Thymus (tissue), 11 donors: ENCODE results near the gene LSM12. TPM values are rescaled to one million over a fixed set of nuclear protein-coding genes. Genes with fewer than 3 reads are reported as not detected.
"Not testable (repeated sequence)": the region's sequence is repeated elsewhere in the genome, so short reads cannot be mapped to it uniquely, and the experiment has no call there.

Experiments used
- DNase-seq, 9 donors: peaks; one replicate each; pipeline ENCODE4 v3.0.0-alpha.2; 2013; ENCODE audit warnings: low spot score in 9 of 9, low read depth in 6 of 9, missing footprints in 1 of 9
- H3K27ac ChIP-seq, 2 donors: one replicate each; pipeline ENCODE4 v1.5.1; 2013; ENCODE audit warnings: control low read depth in 1 of 2, low read depth in 1 of 2, low read length in 1 of 2, mild to moderate bottlenecking in 1 of 2, moderate library complexity in 1 of 2
- H3K27me3 ChIP-seq, 2 donors: one replicate each; pipeline ENCODE4 v1.5.1; 2013; ENCODE audit warnings: low read length in 1 of 2; ENCODE audit not compliant: control insufficient read depth in 2 of 2, insufficient read depth in 1 of 2
- H3K36me3 ChIP-seq, 2 donors: one replicate each; pipeline ENCODE4 v1.5.1; 2013; ENCODE audit warnings: low read length in 1 of 2, mild to moderate bottlenecking in 1 of 2, moderate library complexity in 1 of 2; ENCODE audit not compliant: control insufficient read depth in 2 of 2, insufficient read depth in 2 of 2
- H3K4me1 ChIP-seq, 2 donors: one replicate each; pipeline ENCODE4 v1.5.1; 2013; ENCODE audit warnings: low read length in 2 of 2; ENCODE audit not compliant: control insufficient read depth in 2 of 2, insufficient read depth in 2 of 2
- H3K4me3 ChIP-seq, 2 donors: one replicate each; pipeline ENCODE4 v1.5.1; 2013; ENCODE audit warnings: low read length in 2 of 2, control low read depth in 1 of 2, mild to moderate bottlenecking in 1 of 2
- H3K9me3 ChIP-seq, 2 donors: one replicate each; pipeline ENCODE4 v1.5.1; 2013; ENCODE audit warnings: low read length in 1 of 2, mild to moderate bottlenecking in 1 of 2; ENCODE audit not compliant: control insufficient read depth in 2 of 2, insufficient read depth in 1 of 2
- WGBS: extraction: QIAGEN DNeasy Blood & Tissue Kit; methylation state at CpG from one replicate; pipeline ENCODE4 v1.1.7; 2013; 5-methylcytosine and 5-hydroxymethylcytosine counted together
- polyA plus RNA-seq: library from polyadenylated mRNA; stranded (reverse); fragments of 200-250 nt; gene quantifications from one replicate; pipeline ENCODE4 v1.2.3, GENCODE V29; 2013
- total RNA-seq: library from RNA; stranded (reverse); fragments of 120-200 nt; gene quantifications from one replicate; pipeline ENCODE4 v1.2.4, GENCODE V29; 2013
- donor health status: healthy.

LSM12 gene
- total and polyA plus RNA-seq, 2 donors: 24.2 to 31.3 TPM

DNA sequence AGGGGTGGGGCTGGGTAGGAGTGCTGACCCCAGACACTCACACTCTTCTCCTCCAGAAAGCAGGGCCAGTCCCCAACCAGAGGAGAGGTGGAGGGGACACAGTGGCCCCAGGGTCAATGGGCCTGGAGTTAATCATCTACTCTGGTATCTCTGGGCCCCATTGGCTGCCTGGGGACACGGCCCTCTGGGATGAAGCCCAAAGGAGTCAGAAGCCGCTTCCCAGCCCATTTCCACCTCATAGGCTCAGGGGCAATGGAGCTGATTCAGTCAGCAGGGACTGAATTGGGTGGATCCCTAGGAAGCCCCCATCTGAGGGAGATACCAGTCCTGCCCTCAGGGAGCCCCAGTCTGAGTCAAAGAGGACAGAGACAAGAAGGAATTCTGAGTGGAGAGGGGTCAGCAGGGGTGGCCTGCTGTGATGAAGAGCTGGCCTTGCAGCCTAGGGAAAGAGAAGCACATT, 65.0 kb downstream of the LSM12 start:
- 96% methylated on average over 2 of the region's 2 CpGs for WGBS

DNA sequence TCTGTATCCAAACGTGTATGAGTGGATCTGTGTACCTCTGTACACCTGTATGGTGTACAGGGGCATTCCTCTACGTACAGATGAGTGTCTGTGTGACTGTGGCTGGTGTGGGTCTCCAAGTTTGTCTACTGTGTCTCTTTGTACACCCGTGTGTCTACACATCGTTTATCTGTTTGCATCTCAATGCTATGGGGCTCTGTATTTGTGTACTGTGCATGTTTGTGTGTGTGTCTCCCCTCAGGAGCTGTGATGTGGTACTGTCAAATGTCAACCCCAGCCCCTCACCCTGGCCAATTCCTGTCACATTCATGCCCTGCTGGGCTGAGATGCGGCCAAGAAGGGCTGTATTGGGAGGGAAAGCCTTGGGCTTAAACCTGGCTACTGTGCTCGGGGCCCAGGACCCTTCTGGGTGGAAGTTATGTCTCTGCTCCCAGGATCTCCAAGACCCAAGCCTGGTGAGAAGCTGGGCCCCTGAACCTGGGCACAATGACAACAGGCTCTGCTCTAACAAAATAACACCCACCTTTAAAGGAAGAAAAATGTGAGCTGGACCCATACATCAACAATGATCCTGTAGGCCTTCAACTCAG, 65.5 kb downstream of the LSM12 start:
- WGBS: 90% methylated on average over 6 of the region's 6 CpGs

More for the DNA sequence above, 65.0 kb downstream of the LSM12 start:
- H3K27ac ChIP-seq: no peak overlapping the region
- H3K9me3 ChIP-seq: peaks cover 0 to 5% of the 10 kb centered on the region in 2 donors
- no peak for DNase-seq
- H3K36me3 ChIP-seq: no peaks in the 10 kb centered on the region
- H3K27me3 ChIP-seq: peaks cover 42 to 87% of the 10 kb centered on the region in 2 donors
- H3K4me1 ChIP-seq: peaks cover 6 to 17% of the 10 kb centered on the region in 2 donors
- H3K4me3 ChIP-seq: no peak overlapping the region

DNA sequence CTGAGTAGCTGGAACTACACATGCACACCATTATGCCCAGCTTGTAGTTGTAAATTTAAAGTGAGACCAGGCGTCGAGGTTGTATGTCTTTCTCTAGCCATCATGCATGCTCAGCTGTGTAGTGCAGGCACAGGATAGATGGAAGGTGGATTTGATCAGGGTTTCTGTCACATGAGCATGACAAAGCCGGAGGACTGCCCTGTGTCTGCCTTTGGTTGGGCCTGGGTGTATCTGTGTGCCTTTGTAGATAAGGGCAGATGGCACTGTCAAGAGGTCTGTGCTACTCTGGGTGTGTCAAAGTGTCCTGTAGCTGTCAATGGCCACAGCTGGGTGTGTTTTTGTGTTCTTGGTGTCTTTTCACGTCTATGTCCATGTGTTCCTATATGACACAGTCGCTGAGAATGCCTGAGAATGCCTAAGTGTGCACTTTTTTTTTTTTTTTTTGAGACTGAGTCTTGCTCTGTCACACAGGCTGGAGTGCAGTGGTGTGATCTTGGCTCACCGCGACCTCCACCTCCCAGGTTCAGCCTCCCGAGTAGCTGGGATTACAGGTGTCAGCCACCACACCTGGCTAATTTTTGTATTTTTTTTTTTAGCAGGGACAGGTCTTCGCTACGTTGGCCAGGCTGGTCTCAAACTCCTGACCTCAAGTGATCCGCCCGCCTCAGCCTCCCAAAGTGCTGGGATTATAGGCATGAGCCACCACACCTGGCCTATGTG, 66.2 kb downstream of the LSM12 start:
- no peaks in the 10 kb centered on the region for H3K36me3 ChIP-seq
- no peak overlapping the region for H3K4me3 ChIP-seq
- H3K4me1 ChIP-seq: peaks cover 0 to 6% of the 10 kb centered on the region in 2 donors
- no peak overlapping the region for H3K27ac ChIP-seq
- peaks cover 34 to 87% of the 10 kb centered on the region in 2 donors for H3K27me3 ChIP-seq
- H3K9me3 ChIP-seq: no peaks in the 10 kb centered on the region
- no peak for DNase-seq
- 94% methylated on average over 12 of the region's 12 CpGs for WGBS

More for the DNA sequence above, 65.5 kb downstream of the LSM12 start:
- Histone ChIP-seq H3K27ac (no peak overlapping the region), H3K4me3 (no peak overlapping the region), H3K9me3 (peaks cover 0 to 2% of the 10 kb centered on the region in 2 donors), H3K36me3 (no peaks in the 10 kb centered on the region), H3K4me1 (peaks cover under 1 to 12% of the 10 kb centered on the region in 2 donors), H3K27me3 (peaks cover 37 to 87% of the 10 kb centered on the region in 2 donors)
- DNase-seq: no peak

DNA sequence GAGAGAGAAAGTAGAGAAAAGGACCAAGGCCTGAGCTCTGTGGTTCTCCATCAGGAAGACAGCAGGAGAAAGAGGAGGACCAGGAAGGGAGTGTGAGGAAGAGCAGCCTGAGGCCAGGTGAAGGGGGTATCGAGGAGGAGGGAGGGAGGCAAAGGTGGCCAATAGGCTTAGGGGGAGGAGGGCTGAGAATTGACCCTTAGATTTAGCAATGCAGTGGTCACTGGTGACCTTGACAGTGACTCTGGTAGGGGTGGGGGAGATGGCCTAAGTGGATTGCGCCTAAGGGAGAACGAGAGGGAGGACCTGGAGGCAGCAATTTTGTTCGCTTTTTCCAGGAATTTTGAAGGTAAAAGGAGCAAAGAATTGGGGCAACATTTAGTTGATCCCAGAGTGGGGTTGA, 67.4 kb downstream of the LSM12 start:
- Histone ChIP-seq H3K27ac (no peak overlapping the region), H3K4me3 (no peak overlapping the region), H3K36me3 (no peaks in the 10 kb centered on the region), H3K27me3 (peaks cover 34 to 87% of the 10 kb centered on the region in 2 donors), H3K4me1 (peaks cover 0 to 8% of the 10 kb centered on the region in 2 donors), H3K9me3 (peaks cover 0 to 1% of the 10 kb centered on the region in 2 donors)
- WGBS: 96% methylated on average over 4 of the region's 4 CpGs
- no peak for DNase-seq

DNA sequence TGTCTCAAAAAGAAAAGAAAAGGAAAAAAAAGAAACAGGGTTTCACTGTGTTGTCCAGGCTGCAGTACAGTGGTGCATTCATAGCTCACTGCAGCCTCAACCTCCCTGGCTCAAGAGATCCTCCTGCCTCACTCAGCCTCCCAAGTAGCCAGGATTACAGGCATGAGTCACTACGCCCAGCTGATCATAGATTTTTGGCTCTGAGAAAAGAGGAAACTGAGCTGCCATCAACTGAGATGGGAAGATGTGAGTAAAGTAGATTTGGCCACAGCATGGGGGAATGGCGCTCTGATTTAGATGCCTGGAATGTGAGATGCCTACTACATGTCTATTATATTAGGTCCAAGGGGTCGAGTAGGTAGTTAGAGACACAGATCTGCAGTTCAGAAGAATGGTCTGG, 67.9 kb downstream of the LSM12 start:
- Histone ChIP-seq H3K27ac (no peak overlapping the region), H3K36me3 (no peaks in the 10 kb centered on the region), H3K27me3 (peaks cover 32 to 87% of the 10 kb centered on the region in 2 donors), H3K9me3 (peaks cover 0 to 1% of the 10 kb centered on the region in 2 donors), H3K4me1 (peaks cover 0 to 8% of the 10 kb centered on the region in 2 donors), H3K4me3 (no peak overlapping the region)
- no peak for DNase-seq
- 85% methylated on average over 3 of the region's 3 CpGs for WGBS

DNA sequence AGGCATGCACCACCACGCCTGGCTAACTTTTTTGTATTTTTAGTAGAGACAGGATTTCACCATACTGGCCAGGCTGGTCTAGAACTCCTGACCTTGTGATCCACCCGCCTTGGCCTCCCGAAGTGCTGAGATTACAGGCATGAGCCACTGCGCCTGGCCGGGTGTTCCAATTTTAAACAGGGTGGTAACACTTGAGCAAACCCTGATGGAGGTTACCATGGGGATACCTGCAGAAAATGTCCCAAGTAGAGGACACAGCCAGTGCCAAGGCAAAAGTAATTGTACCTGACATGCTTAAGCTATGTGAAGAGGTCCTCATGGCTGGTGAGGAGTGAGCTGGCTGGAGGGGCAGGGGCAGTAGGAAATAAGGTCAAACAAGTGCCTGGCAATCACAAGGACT, 69.3 kb downstream of the LSM12 start:
- WGBS: 94% methylated on average over 5 of the region's 5 CpGs
- not testable (repeated sequence) for H3K36me3 ChIP-seq, DNase-seq, H3K4me1 ChIP-seq, H3K9me3 ChIP-seq, H3K27ac ChIP-seq, H3K4me3 ChIP-seq
- H3K27me3 ChIP-seq: peaks cover 22 to 84% of the 10 kb centered on the region in 2 donors

DNA sequence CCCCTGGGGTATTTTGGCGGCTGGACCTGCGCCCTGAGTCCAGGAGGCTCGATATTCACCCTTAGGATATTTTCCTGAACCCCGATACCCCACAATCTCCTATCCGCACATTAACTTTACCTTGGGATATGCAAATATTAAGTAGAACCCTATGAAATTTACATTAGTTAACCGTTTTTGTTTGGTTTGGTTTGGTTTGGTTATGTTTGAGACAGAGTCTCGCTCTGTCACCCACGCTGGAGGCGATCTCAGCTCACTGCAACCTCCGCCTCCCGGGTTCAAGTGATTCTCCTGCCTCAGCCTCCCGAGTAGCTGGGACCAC, 71.4 kb downstream of the LSM12 start:
- no peak overlapping the region for H3K4me3 ChIP-seq
- 30% methylated on average over 12 of the region's 12 CpGs for WGBS
- peaks cover 0 to 1% of the 10 kb centered on the region in 2 donors for H3K9me3 ChIP-seq
- H3K27me3 ChIP-seq: peaks cover 19 to 70% of the 10 kb centered on the region in 2 donors
- H3K27ac ChIP-seq: no peak overlapping the region
- H3K4me1 ChIP-seq: peaks cover 0 to 8% of the 10 kb centered on the region in 2 donors
- H3K36me3 ChIP-seq: no peaks in the 10 kb centered on the region
- no peak for DNase-seq

DNA sequence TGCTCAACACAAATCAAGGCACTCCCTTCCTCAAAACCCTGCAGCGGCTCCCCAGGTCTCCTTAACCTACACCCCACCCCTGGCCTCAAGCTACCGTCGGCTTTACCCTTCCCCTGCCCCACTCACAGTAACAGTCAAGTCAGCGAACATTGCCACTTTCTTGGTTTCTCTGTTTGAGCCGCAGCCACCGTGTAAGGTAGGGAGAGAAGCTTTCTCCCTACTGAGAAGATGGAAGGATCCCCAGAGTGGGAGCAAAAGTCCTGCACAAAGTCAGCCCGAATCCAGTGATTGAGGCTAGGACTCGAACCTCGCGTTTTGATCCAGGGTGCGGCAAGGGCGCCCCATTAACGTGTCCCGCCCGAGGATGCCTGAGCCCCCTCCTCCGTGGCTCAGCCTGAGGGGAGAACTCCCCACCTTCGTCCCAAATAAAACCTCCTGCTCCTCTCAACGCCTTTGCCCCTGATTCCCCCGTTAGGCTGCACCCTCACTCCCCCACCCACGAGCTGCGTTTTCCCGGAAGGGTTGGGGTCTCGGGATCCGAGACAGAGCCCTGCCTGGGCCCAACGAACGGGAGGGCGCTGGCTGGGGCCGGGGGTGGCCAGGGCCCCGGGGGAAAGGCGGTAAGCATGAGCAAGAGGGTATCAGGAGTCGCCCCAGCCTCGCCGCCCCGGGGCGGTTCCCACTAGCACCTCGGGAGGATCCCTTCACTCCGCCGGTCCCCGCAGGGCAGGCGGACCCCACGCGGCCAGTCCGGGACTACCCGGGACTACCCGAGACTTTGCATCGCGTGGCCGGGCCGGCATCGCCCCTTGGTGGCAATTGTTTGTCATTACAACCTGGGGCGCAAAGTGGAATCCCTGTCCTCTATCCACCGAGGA, 72.0 kb downstream of the LSM12 start:
- Histone ChIP-seq H3K9me3 (peaks cover 0 to 1% of the 10 kb centered on the region in 2 donors), H3K27me3 (peaks cover 19 to 65% of the 10 kb centered on the region in 2 donors), H3K27ac (no peak overlapping the region), H3K36me3 (no peaks in the 10 kb centered on the region), H3K4me1 (peaks cover 0 to 8% of the 10 kb centered on the region in 2 donors), H3K4me3 (no peak overlapping the region)
- WGBS: 14% methylated on average over 52 of the region's 52 CpGs
- DNase-seq: peak in 1 of 9 donors; percentile 32
